Neuronal stem cell (in vitro differentiated cells): ENCODE measurements around the gene PHLDB1.

Experiments used
- DNase-seq: peaks from one replicate; pipeline ENCODE4 v3.0.0-alpha.2; 2013; ENCODE audit warnings: low spot score
- H2AFZ ChIP-seq: one replicate; pipeline ENCODE4 v1.6.1; 2013; ENCODE audit warnings: mild to moderate bottlenecking, low read length, inconsistent platforms
- H2AK5ac ChIP-seq: 2 replicates; pipeline ENCODE4 v1.6.1; 2013; ENCODE audit warnings: low read depth, mild to moderate bottlenecking, inconsistent platforms, low read length, moderate library complexity, mixed read lengths
- H2BK120ac ChIP-seq: 2 replicates; pipeline ENCODE4 v1.6.1; 2013; ENCODE audit warnings: low read depth, mild to moderate bottlenecking, inconsistent platforms, low read length, moderate library complexity, mixed read lengths
- H2BK12ac ChIP-seq: one replicate; pipeline ENCODE4 v1.6.1; 2013; ENCODE audit warnings: low read length, inconsistent platforms
- H2BK15ac ChIP-seq: 2 replicates; pipeline ENCODE4 v1.6.1; 2013; ENCODE audit warnings: mild to moderate bottlenecking, low read length, inconsistent platforms, mixed read lengths
- H2BK5ac ChIP-seq: one replicate; pipeline ENCODE4 v1.6.1; 2013; ENCODE audit warnings: inconsistent platforms, mild to moderate bottlenecking, low read length, moderate library complexity
- H3K14ac ChIP-seq: one replicate; pipeline ENCODE4 v1.6.1; 2013; ENCODE audit warnings: low read length, inconsistent platforms
- H3K18ac ChIP-seq: 2 replicates; pipeline ENCODE4 v1.6.1; 2013; ENCODE audit warnings: low read length, inconsistent platforms
- H3K23ac ChIP-seq: 2 replicates; pipeline ENCODE4 v1.6.1; 2013; ENCODE audit warnings: low read depth, mild to moderate bottlenecking, mixed read lengths, low read length, inconsistent platforms; ENCODE audit not compliant: poor library complexity
- H3K27ac ChIP-seq: replicated peaks from 3 replicates; pipeline ENCODE4 v1.5.1; 2013; ENCODE audit warnings: low read length, inconsistent platforms
- H3K27me3 ChIP-seq, 3 experiments: 2 replicates each; pipeline ENCODE4 v1.6.1; 2013; ENCODE audit warnings: low read length in 3 of 3, mild to moderate bottlenecking in 2 of 3, inconsistent platforms in 1 of 3, low read depth in 1 of 3, mixed read lengths in 1 of 3, moderate library complexity in 1 of 3; ENCODE audit not compliant: control insufficient read depth in 3 of 3, insufficient read depth in 3 of 3
- H3K36me3 ChIP-seq, 2 donors: replicated peaks in 1 of 2; 2 replicates each; pipeline ENCODE4 v1.6.1; 2013; ENCODE audit warnings: low read length in 2 of 2; ENCODE audit not compliant: control insufficient read depth in 2 of 2, insufficient read depth in 2 of 2
- H3K4ac ChIP-seq: 2 replicates; pipeline ENCODE4 v1.6.1; 2013; ENCODE audit warnings: inconsistent platforms, mild to moderate bottlenecking, low read length, moderate library complexity
- H3K4me1 ChIP-seq, 2 donors: 1 replicate in 1 of 2; 2 replicates in 1 of 2; pipeline ENCODE4 v1.6.1; 2013; ENCODE audit warnings: low read length in 2 of 2, low read depth in 1 of 2; ENCODE audit not compliant: control insufficient read depth in 2 of 2, insufficient read depth in 1 of 2
- H3K4me2 ChIP-seq: one replicate; pipeline ENCODE4 v1.6.1; 2013; ENCODE audit warnings: mild to moderate bottlenecking, low read length, inconsistent platforms; ENCODE audit not compliant: insufficient read depth, poor library complexity, severe bottlenecking
- H3K4me3 ChIP-seq, 2 donors: 2 replicates each; pipeline ENCODE4 v1.5.1; 2013; ENCODE audit warnings: low read length in 2 of 2, mild to moderate bottlenecking in 2 of 2, inconsistent platforms in 1 of 2, moderate library complexity in 1 of 2
- H3K79me1 ChIP-seq: one replicate; pipeline ENCODE4 v1.6.1; 2013; ENCODE audit warnings: low read depth, mild to moderate bottlenecking, inconsistent platforms, low read length, moderate library complexity
- H3K9ac ChIP-seq: one replicate; pipeline ENCODE4 v1.6.1; 2013; ENCODE audit warnings: mild to moderate bottlenecking, low read depth, low read length, inconsistent platforms; ENCODE audit not compliant: poor library complexity
- H3K9me3 ChIP-seq, 2 donors: replicated peaks in 1 of 2; 2 replicates each; pipeline versions ENCODE3 to v1.6.1; 2013; ENCODE audit warnings: low read length in 2 of 2, mild to moderate bottlenecking in 2 of 2, inconsistent platforms in 1 of 2, low read depth in 1 of 2, mixed read lengths in 1 of 2, moderate library complexity in 1 of 2; ENCODE audit not compliant: control insufficient read depth in 2 of 2, insufficient read depth in 1 of 2
- H4K8ac ChIP-seq: one replicate; pipeline ENCODE4 v1.6.1; 2013; ENCODE audit warnings: low read depth, mild to moderate bottlenecking, inconsistent platforms, low read length, moderate library complexity
- H4K91ac ChIP-seq: one replicate; pipeline ENCODE4 v1.6.1; 2013; ENCODE audit warnings: low read length, low read depth, mild to moderate bottlenecking, inconsistent platforms; ENCODE audit not compliant: poor library complexity
- WGBS, 2 donors: extraction: QIAGEN DNeasy Blood & Tissue Kit; methylation state at CpG; one replicate each; pipeline ENCODE4 v1.1.7; 2013; ENCODE audit warnings: missing lambda C conversion rate in 2 of 2, mixed read lengths in 1 of 2; ENCODE audit not compliant: insufficient read length in 2 of 2, insufficient replicate concordance in 1 of 2; ENCODE audit errors: extremely low coverage in 2 of 2; 5-methylcytosine and 5-hydroxymethylcytosine counted together

The PHLDB1 gene

GRCh38 chr11:118653684-118654390 lies 46.4 kb downstream of the PHLDB1 start:
- no peak overlapping the region for H2AK5ac ChIP-seq
- no peak overlapping the region for H2BK12ac ChIP-seq
- H3K4ac ChIP-seq = no peak overlapping the region
- H3K27ac ChIP-seq = no peak overlapping the region
- peaks cover 61 to 99% of the 10 kb centered on the region in 2 donors for H3K36me3 ChIP-seq
- H3K4me1 ChIP-seq = peaks cover 9 to 20% of the 10 kb centered on the region in 2 donors
- no peak overlapping the region for H3K4me3 ChIP-seq
- no peak overlapping the region for H3K23ac ChIP-seq
- H3K14ac ChIP-seq = no peak overlapping the region
- H4K91ac ChIP-seq = no peak overlapping the region
- no peak overlapping the region for H2BK15ac ChIP-seq
- no peak overlapping the region for H3K18ac ChIP-seq
- no peak for DNase-seq
- no peak overlapping the region for H4K8ac ChIP-seq
- H2BK5ac ChIP-seq = no peak overlapping the region
- H3K9ac ChIP-seq = no peak overlapping the region
- no CpG with 5 or more reads among the region's 8 CpGs for WGBS, 2 donors
- H2BK120ac ChIP-seq = no peak overlapping the region
- H3K79me1 ChIP-seq = peaks cover 1% of the 10 kb centered on the region
- no peak overlapping the region for H3K4me2 ChIP-seq
- no peaks in the 10 kb centered on the region for H3K27me3 ChIP-seq
- H3K9me3 ChIP-seq = no peaks in the 10 kb centered on the region
- no peak overlapping the region for H2AFZ ChIP-seq

- H3K36me3 ChIP-seq = peaks cover 49 to 84% of the 10 kb centered on the region in 2 donors
- no peaks in the 10 kb centered on the region for H3K9me3 ChIP-seq
- no peaks in the 10 kb centered on the region for H3K27me3 ChIP-seq
- H3K23ac ChIP-seq = no peak overlapping the region
- no peak overlapping the region for H2BK120ac ChIP-seq
- no peak overlapping the region for H3K9ac ChIP-seq
- no peak overlapping the region for H2AK5ac ChIP-seq
- no peak overlapping the region for H4K8ac ChIP-seq
- H3K18ac ChIP-seq = no peak overlapping the region
- no peak overlapping the region for H3K14ac ChIP-seq
- WGBS, 2 donors = no CpG with 5 or more reads among the region's 7 CpGs
- no peak overlapping the region for H3K4ac ChIP-seq
- H2BK12ac ChIP-seq = no peak overlapping the region
- no peak overlapping the region for H3K4me2 ChIP-seq
- no peak for DNase-seq
- peaks cover 1% of the 10 kb centered on the region for H3K79me1 ChIP-seq
- no peak overlapping the region for H3K4me3 ChIP-seq
- no peak overlapping the region for H2AFZ ChIP-seq
- H2BK5ac ChIP-seq = no peak overlapping the region
- H4K91ac ChIP-seq = no peak overlapping the region
- no peak overlapping the region for H2BK15ac ChIP-seq
- H3K4me1 ChIP-seq = peaks cover 21 to 23% of the 10 kb centered on the region in 2 donors
- no peak overlapping the region for H3K27ac ChIP-seq
Observed at GRCh38 chr11:118655486-118656190, 48.2 kb downstream of the PHLDB1 start.

GRCh38 chr11:118656563-118657165 lies 49.2 kb downstream of the PHLDB1 start:
- Histone ChIP-seq H2BK12ac (no peak overlapping the region), H4K91ac (no peak overlapping the region), H3K14ac (no peak overlapping the region), H2BK15ac (no peak overlapping the region), H2AK5ac (no peak overlapping the region), H3K4me2 (no peak overlapping the region), H3K9me3 (no peaks in the 10 kb centered on the region), H3K18ac (no peak overlapping the region), H2BK120ac (no peak overlapping the region), H3K23ac (no peak overlapping the region), H3K27ac (no peak overlapping the region), H2AFZ (no peak overlapping the region), H3K4me1 (peaks cover 21 to 23% of the 10 kb centered on the region in 2 donors), H4K8ac (no peak overlapping the region), H3K27me3 (no peaks in the 10 kb centered on the region), H3K4ac (no peak overlapping the region), H3K4me3 (no peak overlapping the region), H3K79me1 (peaks cover 1% of the 10 kb centered on the region), H2BK5ac (no peak overlapping the region), H3K36me3 (peaks cover 44 to 75% of the 10 kb centered on the region in 2 donors), H3K9ac (no peak overlapping the region)
- no CpG with 5 or more reads among the region's 5 CpGs for WGBS, 2 donors
- DNase-seq = no peak

- no peak overlapping the region for H3K23ac ChIP-seq
- no peak overlapping the region for H2BK5ac ChIP-seq
- no peak overlapping the region for H3K14ac ChIP-seq
- H3K36me3 ChIP-seq = peaks cover 39 to 69% of the 10 kb centered on the region in 2 donors
- no peaks in the 10 kb centered on the region for H3K9me3 ChIP-seq
- no peak overlapping the region for H3K4ac ChIP-seq
- H2AK5ac ChIP-seq = no peak overlapping the region
- H4K91ac ChIP-seq = no peak overlapping the region
- H3K4me1 ChIP-seq = peaks cover 21 to 23% of the 10 kb centered on the region in 2 donors
- no peaks in the 10 kb centered on the region for H3K27me3 ChIP-seq
- no peak overlapping the region for H2AFZ ChIP-seq
- H4K8ac ChIP-seq = no peak overlapping the region
- H2BK15ac ChIP-seq = no peak overlapping the region
- H3K4me3 ChIP-seq = no peak overlapping the region
- no peak overlapping the region for H2BK12ac ChIP-seq
- peaks cover 1% of the 10 kb centered on the region for H3K79me1 ChIP-seq
- no peak overlapping the region for H3K9ac ChIP-seq
- DNase-seq = no peak
- no peak overlapping the region for H3K27ac ChIP-seq
- H3K18ac ChIP-seq = no peak overlapping the region
- H3K4me2 ChIP-seq = no peak overlapping the region
- no peak overlapping the region for H2BK120ac ChIP-seq
- no CpG with 5 or more reads among the region's 2 CpGs for WGBS, 2 donors
Observed at GRCh38 chr11:118657238-118657637, 49.8 kb downstream of the PHLDB1 start.
